G401 (cell line): ENCODE results near the gene PCOLCE2. TPM values are rescaled to one million over a fixed set of nuclear protein-coding genes. Genes with fewer than 3 reads are reported as not detected.
A peak's percentile ranks its signal among the peaks of the same experiment; 100 is the strongest.
"Not testable (repeated sequence)": the region's sequence is repeated elsewhere in the genome, so short reads cannot be mapped to it uniquely, and the experiment has no call there.

Source experiments
- DNase-seq: peaks from one replicate; pipeline ENCODE4 v3.0.0-alpha.2; 2015; ENCODE audit warnings: low spot score
- in situ Hi-C: cut with HindIII; loops from 2 replicates; pipeline ENCODE4 v1.10.0; 2016; ENCODE audit warnings: low sequenced_read_pairs, mixed read lengths
- total RNA-seq: library from RNA; depleted of rRNA; stranded (reverse); fragments of >200 nt; shearing (Covaris generic); gene quantifications from 2 replicates; pipeline ENCODE4 v1.2.3, GENCODE V29; 2014

The PCOLCE2 gene
- total RNA-seq, 1 experiment from 2014 or later: 36.6 TPM

DNA sequence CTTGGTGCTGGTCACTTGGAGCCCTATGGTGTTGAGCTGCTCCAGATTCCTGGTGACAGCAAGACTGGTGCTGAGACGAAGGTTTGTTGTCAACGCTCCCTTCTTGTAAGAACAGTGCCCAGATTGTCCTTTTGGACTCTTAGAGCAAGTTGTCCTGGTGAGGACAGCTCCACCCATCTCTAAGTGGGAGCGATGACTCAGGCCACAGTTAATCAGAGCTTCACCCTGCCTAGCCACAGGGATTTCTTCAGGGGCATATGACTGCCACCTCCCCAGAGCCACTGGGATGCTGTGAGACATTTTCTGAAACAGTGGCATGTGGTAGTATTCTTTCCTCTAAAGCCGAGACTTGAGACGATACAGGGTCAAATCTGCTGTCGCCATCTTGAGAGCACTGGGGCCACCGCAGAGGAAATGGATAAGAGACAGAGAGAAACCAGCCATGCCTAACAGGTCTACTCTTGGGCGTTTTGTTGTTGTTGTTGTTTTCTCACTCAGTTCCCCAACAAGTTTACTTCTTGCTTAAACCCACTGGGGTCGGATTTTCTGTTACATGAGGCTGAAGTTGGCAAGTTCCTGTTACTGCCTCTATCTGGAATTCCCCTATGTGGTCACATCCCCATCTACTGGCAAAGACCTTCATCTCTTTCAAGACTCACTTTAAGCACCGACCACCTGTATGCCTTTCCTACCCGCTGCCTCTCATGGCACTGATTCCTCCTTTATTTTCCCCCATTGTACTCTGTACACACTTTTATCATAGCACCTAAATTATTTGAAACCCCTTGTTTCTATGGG is 16.0 kb upstream of the PCOLCE2 start:
- DNase-seq: no peak
- in situ Hi-C loops: no loop called here

DNA sequence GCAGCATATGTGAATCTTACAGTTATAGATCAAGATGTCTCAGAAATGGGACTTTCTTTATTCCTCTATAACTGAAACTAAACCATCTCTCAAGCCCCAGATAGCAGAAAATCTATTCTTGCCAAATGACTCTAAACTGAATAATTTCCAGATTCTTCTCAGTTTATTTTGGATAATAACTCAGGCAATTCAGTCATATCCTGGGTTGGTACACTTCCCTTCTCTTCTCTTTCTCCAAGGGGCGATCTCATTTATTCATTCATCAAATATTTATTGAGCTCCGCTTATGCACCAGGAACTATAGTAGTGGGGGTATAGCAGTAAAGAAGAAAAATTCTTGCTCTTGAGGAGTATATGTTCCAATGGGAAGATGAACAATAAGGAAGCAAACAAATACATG is 13.5 kb upstream of the PCOLCE2 start:
- DNase-seq: no peak
- in situ Hi-C loops: no loop called here

DNA sequence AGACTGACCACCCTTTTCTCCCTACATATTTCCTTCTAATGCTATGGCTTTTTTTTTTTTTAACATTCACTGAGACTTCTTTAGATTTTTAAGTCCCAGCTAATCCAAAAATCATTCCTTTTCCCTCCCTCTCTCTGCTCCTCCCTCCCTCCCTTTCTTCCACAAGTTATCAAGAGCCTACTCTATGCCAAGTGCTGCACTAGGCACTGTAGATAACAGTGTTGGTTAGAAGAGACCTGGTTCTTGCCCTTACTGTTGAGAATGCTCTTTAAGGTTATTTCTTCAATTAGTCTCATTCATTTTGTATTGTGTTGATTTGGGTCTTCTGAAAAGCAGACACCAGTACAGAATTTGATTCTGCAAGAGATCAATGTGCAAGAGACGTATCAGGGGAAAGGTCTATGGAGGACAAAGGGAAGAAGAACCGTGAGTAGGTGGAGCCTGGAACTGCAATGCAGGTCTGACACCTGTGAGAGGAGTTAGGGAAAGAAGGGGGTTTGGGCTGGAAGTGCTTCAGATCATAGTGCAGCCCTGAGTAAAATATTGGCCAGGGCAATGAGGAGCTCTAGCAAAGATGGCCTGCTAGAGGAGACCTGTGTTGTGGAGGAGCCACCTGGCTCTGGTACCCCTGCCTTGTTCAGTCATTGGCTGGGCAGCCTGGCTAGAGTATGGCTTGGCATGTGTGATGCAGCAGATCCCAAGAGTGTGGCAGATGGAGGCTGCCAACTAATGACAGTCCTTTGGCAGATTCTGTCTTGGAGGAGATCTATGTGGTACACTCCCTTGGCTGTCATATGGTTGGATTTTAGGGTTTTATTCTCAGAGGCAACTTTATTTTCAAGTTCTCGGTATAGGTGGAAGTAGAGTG is 9.7 kb upstream of the PCOLCE2 start:
- in situ Hi-C loops: no loop called here
- no peak for DNase-seq

GRCh38 chr3:142897807-142898206 is 8.9 kb upstream of the PCOLCE2 start:
- DNase-seq: no peak
- in situ Hi-C loops: no loop called here

- no peak for DNase-seq
- in situ Hi-C loops: no loop called here
Observed at GRCh38 chr3:142896996-142897395, 8.1 kb upstream of the PCOLCE2 start.

DNA sequence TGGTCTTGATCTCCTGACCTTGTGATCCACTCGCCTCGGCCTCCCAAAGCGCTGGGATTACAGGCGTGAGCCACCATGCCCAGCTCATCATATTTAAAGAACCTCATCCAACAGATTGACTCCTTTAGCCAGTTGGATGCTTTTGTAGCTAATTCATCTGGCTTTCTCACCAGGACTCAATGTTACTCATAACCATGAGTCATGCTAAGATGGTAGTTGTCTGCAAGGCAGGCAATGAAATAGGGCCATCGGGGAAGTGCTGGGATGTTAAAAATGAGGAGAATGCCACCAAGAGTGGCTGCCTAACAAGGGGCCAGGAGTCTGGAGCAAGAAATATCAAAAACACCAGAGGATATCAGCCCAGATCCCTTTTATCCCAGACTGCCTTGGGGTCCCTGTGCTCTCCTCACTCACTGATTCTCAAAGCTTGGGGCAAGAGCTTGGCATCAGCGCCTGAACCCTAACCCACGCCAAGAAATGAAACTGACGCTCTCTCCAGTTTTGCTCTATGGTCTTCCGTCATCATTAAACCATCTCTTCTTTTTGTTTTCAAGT is 7.4 kb upstream of the PCOLCE2 start:
- DNase-seq: no peak
- in situ Hi-C loops: no loop called here

DNA sequence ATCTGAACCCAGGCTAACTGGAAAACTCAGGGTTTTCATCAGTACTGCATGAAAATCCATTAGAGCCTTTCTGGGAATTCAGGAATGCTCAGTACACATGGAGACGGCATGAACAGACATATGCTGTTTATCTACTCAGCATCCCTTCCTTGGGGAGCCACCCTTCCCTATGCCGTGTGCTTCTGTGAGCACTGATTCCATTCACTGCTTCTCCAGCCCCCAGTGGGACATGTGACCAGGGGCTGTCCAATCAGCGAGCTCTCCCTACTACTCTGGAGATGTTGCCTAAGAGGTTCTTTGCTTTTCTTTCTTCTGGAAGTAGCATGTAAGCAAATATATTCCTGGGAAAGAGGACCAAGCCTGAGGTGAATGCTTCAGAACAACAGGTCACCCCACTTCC is 5.6 kb upstream of the PCOLCE2 start:
- in situ Hi-C loops: no loop called here
- no peak for DNase-seq

DNA sequence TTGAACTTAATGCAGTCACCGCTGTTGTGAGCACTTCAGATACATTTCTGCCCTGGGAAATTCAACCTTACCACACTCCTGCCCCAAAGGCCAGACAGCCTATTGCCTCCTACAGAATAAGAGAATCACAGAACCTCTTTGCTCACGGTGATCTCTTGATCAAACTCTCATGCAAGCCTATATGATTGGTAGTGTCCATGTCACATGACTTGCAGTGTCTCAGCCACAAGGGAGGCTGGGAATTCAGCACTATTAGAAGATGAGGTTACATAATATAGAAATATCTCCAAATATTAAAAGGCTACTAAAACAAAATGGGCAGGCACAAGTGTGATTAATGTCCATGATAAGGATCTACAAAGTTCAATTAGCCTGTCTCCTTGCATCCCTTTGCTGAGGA is 3.8 kb upstream of the PCOLCE2 start:
- DNase-seq: no peak
- in situ Hi-C loops: no loop called here

GRCh38 chr3:142890592-142890991 is 1.7 kb upstream of the PCOLCE2 start:
- in situ Hi-C loops: no loop called here
- DNase-seq: no peak

DNA sequence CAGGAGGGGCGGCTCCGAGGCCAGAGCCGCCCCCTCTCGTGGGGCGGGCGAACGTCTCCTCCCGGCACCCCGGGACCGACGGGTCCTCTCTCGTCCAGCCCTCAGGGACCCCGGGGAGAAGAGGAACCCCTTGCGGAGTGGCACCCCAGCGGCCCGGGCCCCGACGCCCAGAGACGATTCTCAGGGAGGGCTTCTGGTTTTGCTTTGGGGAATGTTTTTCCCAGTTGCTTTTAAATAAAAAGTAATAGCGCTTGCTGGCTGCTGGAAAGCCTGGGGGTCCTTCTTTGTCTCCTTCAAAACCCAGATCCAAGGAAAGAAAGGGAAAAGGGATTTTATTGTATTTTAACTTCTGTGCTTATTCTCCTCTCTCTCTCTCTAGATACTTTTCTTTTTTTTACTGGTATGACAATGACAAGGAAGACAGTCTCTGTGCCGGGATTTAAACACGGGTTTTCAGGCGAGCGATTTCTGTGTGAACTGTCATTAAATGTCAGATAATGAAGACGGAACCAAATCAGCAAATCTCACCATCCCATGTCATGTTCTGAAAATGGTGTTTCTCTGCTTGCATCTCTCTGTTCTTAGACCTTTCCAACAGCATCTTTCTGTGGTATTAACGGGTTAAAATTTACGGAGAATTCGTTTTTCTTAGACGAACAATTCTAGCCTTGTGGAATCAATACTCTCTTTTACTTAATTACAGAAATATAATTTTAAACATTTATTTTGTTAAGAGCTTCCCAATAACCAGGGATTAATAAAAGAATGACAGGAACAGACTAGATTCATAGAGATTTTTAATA is 530 bp upstream of the PCOLCE2 start:
- in situ Hi-C loops: no loop called here
- DNase-seq: no peak

- in situ Hi-C loops: no loop called here
- DNase-seq: peak; percentile 4
Observed at GRCh38 chr3:142888099-142888480, 793 bp downstream of the PCOLCE2 start.

- DNase-seq: no peak
- in situ Hi-C loops: no loop called here
Observed at GRCh38 chr3:142886940-142887339, 1.9 kb downstream of the PCOLCE2 start.

DNA sequence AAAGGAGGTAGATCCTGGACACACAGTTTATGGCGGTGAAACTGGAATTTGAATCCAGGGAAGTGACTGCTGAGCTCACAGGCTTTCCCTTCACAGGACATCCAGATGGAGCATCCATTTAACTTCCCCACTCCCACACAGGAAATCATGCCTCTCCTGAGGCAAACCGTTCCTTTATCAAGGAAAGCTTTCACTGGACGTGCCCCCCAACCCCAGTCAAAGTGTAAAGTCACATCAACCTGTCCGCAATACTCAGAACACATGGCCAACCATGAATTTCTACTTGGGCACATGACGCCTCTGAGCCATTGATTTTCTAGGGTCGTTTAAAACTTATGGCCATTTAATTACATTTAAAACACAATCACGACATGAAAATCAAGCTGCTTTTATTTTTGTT is 2.9 kb downstream of the PCOLCE2 start:
- no peak for DNase-seq
- in situ Hi-C loops: no loop called here

GRCh38 chr3:142884531-142884930 is 4.4 kb downstream of the PCOLCE2 start:
- in situ Hi-C loops: no loop called here
- no peak for DNase-seq

GRCh38 chr3:142883534-142883933 is 5.3 kb downstream of the PCOLCE2 start:
- in situ Hi-C loops: not testable (repeated sequence)

DNA sequence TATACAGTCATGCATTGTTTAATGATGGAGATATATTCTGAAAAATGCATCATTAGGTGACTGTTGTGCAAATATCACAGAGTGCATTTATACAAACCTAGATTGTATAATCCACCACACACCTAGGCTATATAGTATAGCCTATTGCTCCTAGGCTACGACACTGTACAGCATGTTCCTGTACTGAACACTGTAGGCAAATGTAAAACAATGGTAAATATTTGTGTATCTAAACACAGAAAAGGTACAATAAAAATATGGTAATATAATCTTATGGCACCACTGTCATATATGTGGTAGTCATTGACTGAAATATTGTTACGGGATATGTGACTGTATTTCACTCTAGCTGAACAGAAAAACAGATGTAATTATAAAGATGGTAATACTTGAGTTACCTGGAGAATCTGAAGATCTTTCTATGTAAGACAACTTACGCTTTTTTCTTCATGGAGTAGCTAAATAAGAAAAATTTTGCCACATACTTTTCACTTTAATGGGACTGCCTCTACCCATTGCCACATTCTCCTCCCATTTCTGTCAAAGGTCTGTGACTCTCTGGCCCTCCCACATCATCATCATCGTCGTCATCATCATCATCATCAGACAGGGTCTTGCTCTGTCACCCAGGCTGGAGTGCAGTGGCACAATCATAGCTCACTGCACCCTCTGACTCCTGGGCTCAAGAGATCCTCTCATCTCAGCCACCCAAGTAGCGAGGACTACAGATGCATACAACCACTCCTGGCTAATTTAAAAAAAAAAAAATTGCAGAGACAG is 7.2 kb downstream of the PCOLCE2 start:
- in situ Hi-C loops: no loop called here
- no peak for DNase-seq

More at GRCh38 chr3:142883534-142883933, 5.3 kb downstream of the PCOLCE2 start:
- DNase-seq: not testable (repeated sequence)

DNA sequence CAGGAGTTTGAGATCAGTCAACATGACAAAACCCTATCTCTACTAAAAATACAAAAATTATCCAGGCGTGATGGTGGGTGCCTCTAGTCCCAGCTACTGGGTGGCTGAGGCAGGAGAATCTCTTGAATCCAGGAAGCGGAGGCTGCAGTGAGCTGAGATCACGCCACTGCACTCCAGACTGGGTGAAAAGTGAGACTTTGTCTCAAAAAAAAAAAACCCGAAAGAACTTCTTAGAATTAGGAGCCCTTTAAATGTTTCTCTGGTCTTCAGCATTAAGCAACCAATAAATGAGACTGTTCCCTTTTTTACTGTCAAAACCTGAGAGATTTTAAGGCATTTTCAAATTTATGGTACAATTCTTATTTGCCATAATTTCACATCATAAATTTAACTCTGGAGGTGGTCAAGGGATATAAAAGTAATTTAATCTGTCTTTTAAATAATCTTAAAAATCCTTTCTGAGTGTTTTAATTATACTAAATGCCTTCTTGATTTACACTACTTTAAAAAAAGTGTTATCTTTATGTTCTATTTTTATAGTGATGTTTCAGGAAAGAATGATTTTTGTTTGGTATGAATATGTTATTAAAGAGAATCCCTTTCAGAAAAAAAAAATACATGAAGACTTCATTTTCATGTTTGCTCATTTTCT is 10.1 kb downstream of the PCOLCE2 start:
- in situ Hi-C loops: no loop called here
- DNase-seq: no peak

GRCh38 chr3:142876417-142876816 is 12.5 kb downstream of the PCOLCE2 start:
- no peak for DNase-seq
- in situ Hi-C loops: no loop called here
